Measurements from ENCODE around the gene INPP5B. TPM values are rescaled to one million over a fixed set of nuclear protein-coding genes. Genes with fewer than 3 reads are reported as not detected.
"Not testable (repeated sequence)": the region's sequence is repeated elsewhere in the genome, so short reads cannot be mapped to it uniquely, and the experiment has no call there.

INPP5B gene
- total RNA-seq, 1 experiment from 2014 or later, result 26.8 TPM

GRCh38 chr1:37974567-37974966 is 27.7 kb upstream of the INPP5B start:
- Mint-ChIP-seq H3K4me1 (no peaks in the 10 kb centered on the region), H3K9me3 (peaks cover 6% of the 10 kb centered on the region; the same call in 1 of the 2 replicates), H3K27me3 (ENCODE audit: low read depth) (no peaks in the 10 kb centered on the region), H3K27ac (no peak overlapping the region), H3K4me3 (no peak overlapping the region), H3K36me3 (peaks cover 90% of the 10 kb centered on the region)
- DNase-seq (ENCODE audit: low spot score), result no peak
- no peak for ATAC-seq
- no peak for TF ChIP-seq IRF1 (CRISPR knock-in tag; IDR thresholded peaks at IDR 0.05)
- no peak for TF ChIP-seq NR2C2 (CRISPR knock-in tag; IDR thresholded peaks at IDR 0.05)
- TF ChIP-seq ZNF425 (CRISPR knock-in tag; conservative IDR thresholded peaks at IDR 0.05), result no peak
- no peak for TF ChIP-seq MLX (CRISPR knock-in tag; IDR thresholded peaks at IDR 0.05)
- no peak for TF ChIP-seq FOXK1 (CRISPR knock-in tag; IDR thresholded peaks at IDR 0.05)
- no peak for TF ChIP-seq E2F4 (CRISPR knock-in tag; IDR thresholded peaks at IDR 0.05; ENCODE audit: borderline replicate concordance, low read depth)
- TF ChIP-seq ZBTB21 (CRISPR knock-in tag; IDR thresholded peaks at IDR 0.05; ENCODE audit: borderline replicate concordance), result no peak
- POLR2A ChIA-PET, result no interaction called here
- CTCF ChIA-PET, result interaction anchor here (0.7 to 1.3 kb wide), 2 partner anchors 524 to 528 kb away, joined by 4 read pairs; no protein-coding TSS in a partner anchor

- H3K4me1 Mint-ChIP-seq; H3K9me3 Mint-ChIP-seq; H3K27ac Mint-ChIP-seq; H3K4me3 Mint-ChIP-seq; CTCF ChIA-PET; DNase-seq (ENCODE audit: low spot score); ATAC-seq; POLR2A ChIA-PET; H3K27me3 Mint-ChIP-seq (ENCODE audit: low read depth): not testable (repeated sequence)
- peaks cover 90% of the 10 kb centered on the region for H3K36me3 Mint-ChIP-seq
Measured at GRCh38 chr1:37973684-37974083, 26.8 kb upstream of the INPP5B start.

GRCh38 chr1:37965301-37965700 is 18.4 kb upstream of the INPP5B start:
- H3K4me1 Mint-ChIP-seq, result peaks cover 3% of the 10 kb centered on the region; the same call in 1 of the 2 replicates
- POLR2A ChIA-PET, result no interaction called here
- H3K27ac Mint-ChIP-seq, result no peak overlapping the region
- no peak overlapping the region for H3K4me3 Mint-ChIP-seq
- H3K9me3 Mint-ChIP-seq, result no peaks in the 10 kb centered on the region
- H3K36me3 Mint-ChIP-seq, result peaks cover 63% of the 10 kb centered on the region
- CTCF ChIA-PET, result no interaction called here
- H3K27me3 Mint-ChIP-seq (ENCODE audit: low read depth), result no peaks in the 10 kb centered on the region
- TF ChIP-seq PREB (CRISPR knock-in tag; IDR thresholded peaks at IDR 0.05; ENCODE audit: borderline replicate concordance) (no peak), ATF3 (CRISPR knock-in tag; conservative IDR thresholded peaks at IDR 0.05) (no peak), FOXK1 (CRISPR knock-in tag; IDR thresholded peaks at IDR 0.05) (no peak)
- no peak for DNase-seq (ENCODE audit: low spot score)
- no peak for ATAC-seq

GRCh38 chr1:37964106-37964505 is 17.3 kb upstream of the INPP5B start:
- H3K4me3 Mint-ChIP-seq; H3K4me1 Mint-ChIP-seq; H3K27ac Mint-ChIP-seq; POLR2A ChIA-PET; ATAC-seq; H3K27me3 Mint-ChIP-seq (ENCODE audit: low read depth); DNase-seq (ENCODE audit: low spot score); H3K9me3 Mint-ChIP-seq: not testable (repeated sequence)
- CTCF ChIA-PET, result interaction anchor here (0.7 kb wide), 1 partner anchor 28 kb away, joined by 3 read pairs; no protein-coding TSS in a partner anchor
- peaks cover 63% of the 10 kb centered on the region for H3K36me3 Mint-ChIP-seq
